SK-N-MC (cell line): Measurements from ENCODE around the gene CEP120.
"Not testable (repeated sequence)": the region's sequence is repeated elsewhere in the genome, so short reads cannot be mapped to it uniquely, and the experiment has no call there.

ENCODE experiments used
- DNase-seq: peaks from one replicate; pipeline ENCODE4 v3.0.0-alpha.2; 2011; ENCODE audit warnings: low read depth, low spot score
- H3K27ac ChIP-seq: fragments of 200-600 bp; sonication (generic); 2 replicates; pipeline ENCODE4 v1.5.1; 2016; ENCODE audit warnings: mixed run types
- H3K36me3 ChIP-seq: fragments of 200-600 bp; sonication (generic); 2 replicates; pipeline ENCODE4 v1.6.1; 2017; ENCODE audit warnings: antibody characterized with exemption, low read length, mixed read lengths; ENCODE audit not compliant: insufficient read depth
- H3K4me3 ChIP-seq: fragments of 200-600 bp; sonication (generic); 2 replicates; pipeline ENCODE4 v1.5.1; 2016
- H3K9ac ChIP-seq: fragments of 200-600 bp; sonication (generic); 2 replicates; pipeline ENCODE4 v1.8.0; 2017; ENCODE audit warnings: mixed run types, mixed read lengths; ENCODE audit not compliant: insufficient read length
- H3K9me3 ChIP-seq: fragments of 200-600 bp; sonication (generic); 2 replicates; pipeline ENCODE4 v1.6.1; 2017; ENCODE audit warnings: low read depth, mild to moderate bottlenecking, antibody characterized with exemption, low read length, moderate library complexity, mixed read lengths
- EZH2 ChIP-seq: fragments of 200-600 bp; sonication (generic); IDR thresholded peaks from one replicate; pipeline ENCODE4 v1.6.1; 2017; ENCODE audit warnings: antibody characterized with exemption
- FOXP2 ChIP-seq: optimal IDR thresholded peaks from 2 replicates; pipeline ENCODE3; 2011; ENCODE audit warnings: mild to moderate bottlenecking, moderate library complexity; ENCODE audit not compliant: insufficient read depth; ENCODE audit errors: extremely low read length, control extremely low read depth
- POLR2AphosphoS5 ChIP-seq: IDR thresholded peaks from 2 replicates; pipeline ENCODE4 v1.6.1; 2012; ENCODE audit warnings: mild to moderate bottlenecking, low read depth, low read length, borderline replicate concordance

The CEP120 gene

DNA sequence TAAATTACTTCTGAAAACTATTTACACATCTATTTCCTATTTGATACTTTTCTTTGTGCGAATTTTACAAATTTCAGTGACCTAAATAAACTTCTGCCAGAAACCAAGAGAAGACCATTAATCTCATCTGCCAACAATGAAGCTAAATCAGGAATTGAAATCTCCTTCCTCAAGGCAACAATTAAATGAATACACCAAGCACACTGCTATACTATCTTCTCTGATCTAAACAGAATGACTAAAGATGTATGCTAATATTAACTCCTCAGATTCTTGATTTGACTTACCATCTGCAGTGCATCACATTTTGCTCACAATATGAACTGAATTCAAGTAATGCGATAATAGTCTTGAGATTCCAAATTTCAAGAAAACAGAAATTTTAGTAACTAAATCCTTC is 82.3 kb downstream of the CEP120 start:
- Histone ChIP-seq H3K4me3 (no peak overlapping the region), H3K9ac (no peak overlapping the region), H3K27ac (no peak overlapping the region), H3K36me3 (no peaks in the 10 kb centered on the region), H3K9me3 (no peaks in the 10 kb centered on the region)
- DNase-seq, result no peak
- TF ChIP-seq POLR2AphosphoS5 (no peak), FOXP2 (no peak), EZH2 (no peak)

DNA sequence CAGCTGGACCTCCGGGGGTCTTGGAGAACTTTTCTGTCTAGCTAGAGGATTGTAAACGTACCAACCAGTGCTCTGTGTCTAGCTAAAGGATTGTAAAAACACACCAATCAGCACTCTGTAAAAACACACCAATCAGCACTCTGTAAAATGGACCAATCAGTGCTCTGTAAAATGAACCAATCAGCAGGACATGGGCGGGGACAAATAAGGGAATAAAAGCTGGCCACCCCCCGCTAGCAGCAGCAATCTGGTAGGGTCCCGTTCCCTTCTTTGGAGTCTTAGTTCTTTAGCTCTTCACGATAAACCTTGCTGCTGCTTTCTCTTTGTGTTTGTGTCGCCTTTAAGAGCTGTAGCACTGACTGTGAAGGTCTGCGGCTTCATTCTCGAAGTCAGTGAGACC is 114.8 kb downstream of the CEP120 start:
- DNase-seq, H3K36me3 ChIP-seq, H3K9ac ChIP-seq, H3K4me3 ChIP-seq, H3K9me3 ChIP-seq, H3K27ac ChIP-seq: not testable (repeated sequence)

DNA sequence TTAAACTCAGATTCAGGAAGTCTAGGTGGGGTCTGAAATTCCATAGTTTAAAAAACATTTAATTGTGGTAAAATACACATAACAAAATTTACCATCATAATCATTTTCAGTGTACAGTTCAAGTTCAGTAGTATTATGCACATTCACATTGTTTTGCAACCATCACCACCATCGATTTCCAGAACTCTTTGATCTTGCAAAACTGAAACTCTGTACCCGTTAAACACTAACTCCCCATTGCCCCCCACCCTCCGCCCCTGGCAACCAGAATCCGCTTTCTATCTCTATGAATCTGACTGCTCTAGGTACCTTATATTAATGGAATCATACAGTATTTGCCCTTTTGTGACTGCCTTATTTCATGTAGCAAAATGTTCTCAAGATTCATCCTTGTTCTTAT is 117.5 kb downstream of the CEP120 start:
- no peak for DNase-seq

DNA sequence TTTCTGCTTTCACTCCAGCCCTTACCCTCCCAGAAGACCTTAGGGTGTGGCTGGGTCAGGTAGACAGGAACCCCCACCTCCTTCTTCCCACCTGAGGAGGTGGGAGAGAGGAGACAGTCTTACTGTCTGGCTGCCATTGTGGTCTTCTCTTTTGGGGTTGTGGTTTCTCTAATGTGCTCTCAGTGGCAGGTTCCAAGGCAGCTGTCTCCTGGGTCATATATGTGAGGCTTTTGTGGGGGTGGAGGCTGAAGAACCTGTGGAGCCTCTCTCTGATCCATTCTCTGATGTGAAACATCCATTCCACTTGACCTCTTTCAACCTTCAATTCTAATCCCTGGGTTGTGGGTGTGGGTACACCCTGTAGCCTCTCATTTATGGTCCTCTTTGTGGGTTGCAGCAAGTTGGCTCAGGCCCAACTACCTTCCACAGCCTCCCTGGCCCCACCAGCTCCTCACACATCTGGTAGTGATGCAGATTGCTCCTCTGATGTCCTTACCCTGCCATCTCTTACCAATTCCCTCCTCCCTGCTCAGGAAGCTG is 118.4 kb downstream of the CEP120 start:
- H3K9ac ChIP-seq, result no peak overlapping the region
- H3K4me3 ChIP-seq, result no peak overlapping the region
- no peaks in the 10 kb centered on the region for H3K36me3 ChIP-seq
- no peak for DNase-seq
- TF ChIP-seq POLR2AphosphoS5 (no peak), FOXP2 (no peak), EZH2 (no peak)
- no peaks in the 10 kb centered on the region for H3K9me3 ChIP-seq
- H3K27ac ChIP-seq, result no peak overlapping the region

More for the DNA sequence above, 117.5 kb downstream of the CEP120 start:
- Histone ChIP-seq H3K36me3 (no peaks in the 10 kb centered on the region), H3K4me3 (no peak overlapping the region), H3K27ac (no peak overlapping the region), H3K9ac (no peak overlapping the region), H3K9me3 (no peaks in the 10 kb centered on the region)
- no peak for TF ChIP-seq POLR2AphosphoS5
- no peak for TF ChIP-seq EZH2
- TF ChIP-seq FOXP2, result no peak

DNA sequence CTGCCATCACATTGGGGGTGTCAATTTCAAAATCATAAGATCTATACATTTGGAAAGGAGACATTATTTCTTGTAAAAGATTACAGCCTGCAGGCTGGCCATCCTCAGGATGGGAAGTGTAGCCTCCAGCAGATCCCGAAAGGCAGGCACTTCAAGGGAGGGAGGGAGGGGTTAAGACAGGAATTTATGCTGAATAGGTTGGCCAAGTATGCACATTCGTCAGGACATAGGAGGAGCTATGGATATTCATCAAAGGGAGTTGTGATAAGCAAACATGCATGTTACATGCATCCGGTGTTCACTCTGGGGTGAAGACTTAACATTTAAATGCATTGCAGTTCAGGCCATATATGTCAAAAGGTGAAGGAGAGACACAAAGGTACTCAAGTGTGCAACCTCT is 119.4 kb downstream of the CEP120 start:
- no peaks in the 10 kb centered on the region for H3K36me3 ChIP-seq
- H3K4me3 ChIP-seq, result no peak overlapping the region
- no peaks in the 10 kb centered on the region for H3K9me3 ChIP-seq
- DNase-seq, result no peak
- no peak overlapping the region for H3K9ac ChIP-seq
- H3K27ac ChIP-seq, result no peak overlapping the region
- TF ChIP-seq FOXP2 (no peak), EZH2 (no peak), POLR2AphosphoS5 (no peak)

DNA sequence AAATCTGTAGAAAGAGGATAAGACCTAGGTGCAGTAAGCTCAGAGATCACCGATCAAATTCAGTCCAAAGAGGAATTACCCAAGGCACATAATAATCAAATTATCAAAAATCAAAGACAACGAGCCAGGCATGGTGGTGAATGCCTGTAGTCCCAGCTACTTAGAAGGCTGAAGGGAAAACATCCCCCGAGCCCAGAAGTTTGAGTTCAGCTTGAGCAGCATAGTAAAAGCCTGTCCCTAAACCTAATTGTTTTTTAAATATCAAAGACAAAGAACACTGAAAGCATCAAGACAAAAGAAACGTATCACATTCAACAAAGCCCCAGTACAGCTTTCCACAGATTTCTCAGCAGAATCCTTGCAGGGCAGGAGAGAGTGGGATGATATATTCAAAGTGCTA is 122.9 kb downstream of the CEP120 start:
- no peak overlapping the region for H3K27ac ChIP-seq
- TF ChIP-seq POLR2AphosphoS5, result no peak
- TF ChIP-seq FOXP2, result no peak
- no peak for TF ChIP-seq EZH2
- no peak overlapping the region for H3K9ac ChIP-seq
- DNase-seq, result no peak
- H3K4me3 ChIP-seq, result no peak overlapping the region
- H3K36me3 ChIP-seq, result no peaks in the 10 kb centered on the region
- H3K9me3 ChIP-seq, result no peaks in the 10 kb centered on the region

DNA sequence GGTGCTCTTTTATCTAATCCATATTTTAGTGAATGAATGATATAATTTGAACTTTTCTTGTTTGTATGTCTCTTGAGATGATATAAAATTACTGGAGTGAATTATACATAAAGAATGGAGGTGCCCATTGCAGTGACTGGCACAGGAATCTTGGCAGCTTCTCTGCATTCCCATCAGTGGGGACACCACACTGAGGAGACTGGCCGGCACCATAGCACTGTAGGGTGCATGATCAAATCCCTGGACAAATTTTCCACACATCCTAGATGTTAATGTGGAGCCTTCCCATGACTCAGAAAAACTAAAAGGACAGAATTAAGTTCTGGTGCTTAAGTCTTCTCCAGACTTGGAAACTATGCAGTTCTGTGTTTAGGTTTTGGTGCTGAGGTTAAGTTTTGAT is 124.1 kb downstream of the CEP120 start:
- TF ChIP-seq EZH2 (no peak), POLR2AphosphoS5 (no peak), FOXP2 (no peak)
- no peak for DNase-seq
- no peak overlapping the region for H3K4me3 ChIP-seq
- H3K36me3 ChIP-seq, result no peaks in the 10 kb centered on the region
- no peaks in the 10 kb centered on the region for H3K9me3 ChIP-seq
- H3K9ac ChIP-seq, result no peak overlapping the region
- H3K27ac ChIP-seq, result no peak overlapping the region

DNA sequence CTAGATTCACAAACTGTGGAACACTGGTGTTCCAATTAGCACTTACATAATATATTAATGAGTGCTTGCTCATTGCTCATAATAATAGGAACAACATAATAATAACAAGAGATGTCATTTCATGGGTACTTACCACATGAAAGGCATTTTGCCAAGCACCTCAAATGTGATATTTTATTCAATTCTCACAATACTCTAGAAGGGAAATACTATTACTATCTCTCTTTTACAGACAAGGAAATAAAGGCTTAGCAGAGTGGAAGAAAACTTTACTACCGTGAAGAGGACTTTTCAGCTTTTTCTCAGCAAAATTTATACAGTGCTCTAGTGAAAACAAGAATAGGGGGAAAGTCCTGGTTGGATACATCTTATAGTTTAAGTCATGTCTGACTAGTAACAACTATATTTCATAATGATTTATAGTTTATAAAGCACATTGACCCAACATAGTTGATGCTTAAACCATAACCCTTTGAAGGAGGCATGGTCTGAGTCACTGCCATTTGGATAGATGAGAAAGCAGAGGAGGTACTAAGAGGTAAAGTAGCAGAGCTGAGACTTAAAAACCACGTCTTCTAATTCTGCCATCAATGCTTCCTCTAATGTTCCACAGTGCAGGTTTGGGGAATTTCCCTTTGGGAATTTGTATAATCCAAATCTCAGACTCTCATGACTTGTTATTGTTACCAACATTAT is 124.7 kb downstream of the CEP120 start:
- Histone ChIP-seq H3K9ac (no peak overlapping the region), H3K36me3 (no peaks in the 10 kb centered on the region), H3K4me3 (no peak overlapping the region), H3K27ac (no peak overlapping the region), H3K9me3 (no peaks in the 10 kb centered on the region)
- no peak for DNase-seq
- TF ChIP-seq FOXP2 (no peak), EZH2 (no peak), POLR2AphosphoS5 (no peak)

DNA sequence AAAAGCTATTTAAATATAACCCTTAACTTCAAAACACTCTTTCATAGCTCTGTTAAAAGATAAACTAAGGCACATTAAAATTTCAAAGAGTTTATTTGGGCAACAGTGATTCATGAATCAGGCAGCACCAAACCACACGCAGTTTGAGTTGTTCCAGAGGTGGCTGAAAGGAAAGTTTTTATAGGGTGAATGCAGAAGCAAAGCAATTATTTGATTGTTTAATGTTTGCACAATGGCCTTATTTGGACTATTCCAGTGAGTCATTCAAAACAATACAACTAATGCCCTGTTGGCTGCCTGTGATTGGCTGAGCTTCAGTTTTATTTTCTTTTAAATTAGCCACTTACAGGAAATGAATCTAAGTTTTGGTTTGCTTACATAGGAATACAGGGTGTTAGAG is 125.3 kb downstream of the CEP120 start:
- no peak overlapping the region for H3K4me3 ChIP-seq
- no peak overlapping the region for H3K27ac ChIP-seq
- TF ChIP-seq FOXP2 (no peak), POLR2AphosphoS5 (no peak), EZH2 (no peak)
- H3K9me3 ChIP-seq, result no peaks in the 10 kb centered on the region
- no peaks in the 10 kb centered on the region for H3K36me3 ChIP-seq
- DNase-seq, result no peak
- H3K9ac ChIP-seq, result no peak overlapping the region
